HL-60 (cell line): Measurements from ENCODE around the gene C22orf31.
A peak's percentile ranks its signal among the peaks of the same experiment; 100 is the strongest.

Experiments used
- DNase-seq, 2 experiments: peaks; one replicate each; pipeline ENCODE4 v3.0.0-alpha.2; 2010 to 2020; ENCODE audit warnings: low read depth in 1 of 2, low spot score in 1 of 2
- H3K27ac ChIP-seq: fragments of 250-450 bp; sonication (Bioruptor Pico); replicated peaks from 2 replicates; pipeline ENCODE4 v1.5.1; 2020; ENCODE audit warnings: mild to moderate bottlenecking, moderate library complexity
- H3K27me3 ChIP-seq: fragments of 250-450 bp; sonication (Bioruptor Pico); 2 replicates; pipeline ENCODE4 v1.5.1; 2021; ENCODE audit warnings: mild to moderate bottlenecking, moderate library complexity; ENCODE audit not compliant: insufficient read depth, poor library complexity, severe bottlenecking
- H3K4me3 ChIP-seq: replicated peaks from 2 replicates; pipeline ENCODE4 v1.5.1; 2011; ENCODE audit warnings: mild to moderate bottlenecking, control low read depth, low read length; ENCODE audit not compliant: insufficient read depth
- CTCF ChIP-seq: IDR thresholded peaks from one replicate; pipeline ENCODE4 v1.5.1; 2011; ENCODE audit warnings: low read length, control low read depth, inconsistent platforms; ENCODE audit not compliant: insufficient read depth
- GABPA ChIP-seq: IDR thresholded peaks from 2 replicates; pipeline ENCODE4 v1.6.1; 2012; ENCODE audit warnings: low read depth
- POLR2AphosphoS5 ChIP-seq: IDR thresholded peaks from 2 replicates; pipeline ENCODE4 v1.6.1; 2012; ENCODE audit warnings: low read depth
- SPI1 ChIP-seq: IDR thresholded peaks from 2 replicates; pipeline ENCODE4 v1.6.1; 2012; ENCODE audit warnings: low read depth, mild to moderate bottlenecking, borderline replicate concordance
- TF ChIP-seq, protein P1 (sequence below): IDR thresholded peaks from 2 replicates; pipeline ENCODE4 v1.6.1; 2012; ENCODE audit warnings: low read depth; ENCODE audit not compliant: insufficient replicate concordance

The C22orf31 gene

DNA sequence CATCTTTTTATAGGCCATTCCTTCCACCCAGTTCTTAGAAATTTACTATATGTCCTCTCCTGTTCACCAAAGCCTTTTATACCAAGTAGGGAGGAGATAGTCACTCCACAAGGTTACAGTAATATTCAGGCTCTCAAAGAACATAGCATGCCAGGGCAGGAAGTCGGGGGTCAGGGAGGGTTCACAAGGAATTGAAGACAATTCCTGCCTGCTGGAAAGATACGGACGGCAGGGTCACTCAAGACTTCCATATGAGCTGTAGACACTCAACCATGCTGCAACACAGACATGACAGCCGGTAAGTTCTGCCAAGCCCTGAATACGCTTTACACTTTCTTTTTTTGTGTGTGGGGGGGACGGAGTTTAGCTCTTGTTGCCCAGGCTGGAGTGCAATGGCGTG is 700 bp downstream of the C22orf31 start:
- no peak overlapping the region for H3K27ac ChIP-seq
- H3K4me3 ChIP-seq: no peak overlapping the region
- no peak for TF ChIP-seq CTCF
- TF ChIP-seq GABPA: no peak
- no peak for TF ChIP-seq SPI1
- no peak for TF ChIP-seq POLR2AphosphoS5
- no peaks in the 10 kb centered on the region for H3K27me3 ChIP-seq
- no peak for DNase-seq

- H3K27ac ChIP-seq: no peak overlapping the region
- no peak for TF ChIP-seq POLR2AphosphoS5
- TF ChIP-seq SPI1: peak; percentile 73
- no peak for DNase-seq
- no peaks in the 10 kb centered on the region for H3K27me3 ChIP-seq
- H3K4me3 ChIP-seq: no peak overlapping the region
These were observed 1.3 kb downstream of the C22orf31 start for GRCh38 chr22:29060251-29060869.

DNA sequence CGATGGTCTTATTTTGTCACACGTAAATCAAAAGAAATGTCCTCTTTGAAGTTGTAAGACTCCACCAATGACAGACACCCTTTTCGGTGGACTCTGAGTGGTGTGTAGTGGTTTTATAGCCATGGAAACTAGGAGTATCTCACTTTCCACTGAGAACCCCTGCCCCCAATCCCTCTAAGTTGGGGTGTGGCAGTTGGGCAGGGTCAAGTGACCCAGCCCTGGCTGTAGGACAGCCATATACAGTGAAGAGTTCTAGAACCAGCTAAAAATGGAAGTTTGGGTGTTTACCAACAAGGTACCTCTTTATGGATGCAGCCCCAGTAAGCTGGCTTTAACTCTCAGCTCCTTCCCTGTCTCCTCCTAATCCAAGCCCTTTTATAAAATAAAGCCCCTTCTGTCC is 5.2 kb downstream of the C22orf31 start:
- H3K27ac ChIP-seq: no peak overlapping the region
- no peak for DNase-seq
- no peaks in the 10 kb centered on the region for H3K27me3 ChIP-seq
- H3K4me3 ChIP-seq: no peak overlapping the region
- TF ChIP-seq CTCF (no peak), SPI1 (no peak)

GRCh38 chr22:29055192-29055830 is 6.3 kb downstream of the C22orf31 start:
- H3K4me3 ChIP-seq: no peak overlapping the region
- no peak for DNase-seq
- TF ChIP-seq GABPA: no peak
- no peak for TF ChIP-seq CTCF
- TF ChIP-seq POLR2AphosphoS5: no peak
- TF ChIP-seq, protein P1, sequence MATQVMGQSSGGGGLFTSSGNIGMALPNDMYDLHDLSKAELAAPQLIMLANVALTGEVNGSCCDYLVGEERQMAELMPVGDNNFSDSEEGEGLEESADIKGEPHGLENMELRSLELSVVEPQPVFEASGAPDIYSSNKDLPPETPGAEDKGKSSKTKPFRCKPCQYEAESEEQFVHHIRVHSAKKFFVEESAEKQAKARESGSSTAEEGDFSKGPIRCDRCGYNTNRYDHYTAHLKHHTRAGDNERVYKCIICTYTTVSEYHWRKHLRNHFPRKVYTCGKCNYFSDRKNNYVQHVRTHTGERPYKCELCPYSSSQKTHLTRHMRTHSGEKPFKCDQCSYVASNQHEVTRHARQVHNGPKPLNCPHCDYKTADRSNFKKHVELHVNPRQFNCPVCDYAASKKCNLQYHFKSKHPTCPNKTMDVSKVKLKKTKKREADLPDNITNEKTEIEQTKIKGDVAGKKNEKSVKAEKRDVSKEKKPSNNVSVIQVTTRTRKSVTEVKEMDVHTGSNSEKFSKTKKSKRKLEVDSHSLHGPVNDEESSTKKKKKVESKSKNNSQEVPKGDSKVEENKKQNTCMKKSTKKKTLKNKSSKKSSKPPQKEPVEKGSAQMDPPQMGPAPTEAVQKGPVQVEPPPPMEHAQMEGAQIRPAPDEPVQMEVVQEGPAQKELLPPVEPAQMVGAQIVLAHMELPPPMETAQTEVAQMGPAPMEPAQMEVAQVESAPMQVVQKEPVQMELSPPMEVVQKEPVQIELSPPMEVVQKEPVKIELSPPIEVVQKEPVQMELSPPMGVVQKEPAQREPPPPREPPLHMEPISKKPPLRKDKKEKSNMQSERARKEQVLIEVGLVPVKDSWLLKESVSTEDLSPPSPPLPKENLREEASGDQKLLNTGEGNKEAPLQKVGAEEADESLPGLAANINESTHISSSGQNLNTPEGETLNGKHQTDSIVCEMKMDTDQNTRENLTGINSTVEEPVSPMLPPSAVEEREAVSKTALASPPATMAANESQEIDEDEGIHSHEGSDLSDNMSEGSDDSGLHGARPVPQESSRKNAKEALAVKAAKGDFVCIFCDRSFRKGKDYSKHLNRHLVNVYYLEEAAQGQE: no peak
- no peak for TF ChIP-seq SPI1
- no peaks in the 10 kb centered on the region for H3K27me3 ChIP-seq
- no peak overlapping the region for H3K27ac ChIP-seq

- no peaks in the 10 kb centered on the region for H3K27me3 ChIP-seq
- no peak overlapping the region for H3K27ac ChIP-seq
- H3K4me3 ChIP-seq: no peak overlapping the region
- TF ChIP-seq SPI1 (no peak), GABPA (no peak), POLR2AphosphoS5 (no peak), CTCF (no peak)
- TF ChIP-seq, protein P1: no peak
- no peak for DNase-seq
These were observed 7.3 kb downstream of the C22orf31 start for GRCh38 chr22:29054251-29054767.
